GM21717 (cell line): Measurements from ENCODE around the gene INO80.

ENCODE experiments used
- ATAC-seq: cut with Tn5 transposase; IDR thresholded peaks from one replicate; pipeline ENCODE4 v1.9.1; 2021; ENCODE audit warnings: mild to moderate bottlenecking, moderate library complexity; ENCODE audit not compliant: unreplicated experiment

The INO80 gene

GRCh38 chr15:41006479-41006878 is 109.6 kb downstream of the INO80 start:
- ATAC-seq = no peak

- no peak for ATAC-seq
Measured at GRCh38 chr15:41004490-41004889, 111.6 kb downstream of the INO80 start.

GRCh38 chr15:41001524-41002214 is 114.4 kb downstream of the INO80 start:
- ATAC-seq = no peak

GRCh38 chr15:40999190-40999589 is 116.9 kb downstream of the INO80 start:
- no peak for ATAC-seq

GRCh38 chr15:40995656-40996055 is 120.4 kb downstream of the INO80 start:
- no peak for ATAC-seq

- ATAC-seq = no peak
Measured at GRCh38 chr15:40992825-40993224, 123.3 kb downstream of the INO80 start.

GRCh38 chr15:40992241-40992741 is 123.8 kb downstream of the INO80 start:
- no peak for ATAC-seq

- no peak for ATAC-seq
Measured at GRCh38 chr15:40991355-40991754, 124.7 kb downstream of the INO80 start.

GRCh38 chr15:40990789-40991188 is 125.3 kb downstream of the INO80 start:
- no peak for ATAC-seq

- ATAC-seq = no peak
Measured at GRCh38 chr15:40990080-40990479, 126.0 kb downstream of the INO80 start.

GRCh38 chr15:40988156-40988555 is 127.9 kb downstream of the INO80 start:
- ATAC-seq = no peak

GRCh38 chr15:40986820-40987219 is 129.3 kb downstream of the INO80 start:
- ATAC-seq = no peak

- no peak for ATAC-seq
Measured at GRCh38 chr15:40985541-40986330, 130.3 kb downstream of the INO80 start.

- no peak for ATAC-seq
Measured at GRCh38 chr15:40984964-40985363, 131.1 kb downstream of the INO80 start.

- ATAC-seq = no peak
Measured at GRCh38 chr15:40984406-40984805, 131.7 kb downstream of the INO80 start.

GRCh38 chr15:40982855-40983254 is 133.2 kb downstream of the INO80 start:
- no peak for ATAC-seq

GRCh38 chr15:40981186-40981585 is 134.9 kb downstream of the INO80 start:
- ATAC-seq = no peak

GRCh38 chr15:40978562-40978961 is 137.5 kb downstream of the INO80 start:
- ATAC-seq = no peak

- ATAC-seq = no peak
Measured at GRCh38 chr15:40978141-40978540, 137.9 kb downstream of the INO80 start.

- no peak for ATAC-seq
Measured at GRCh38 chr15:40976819-40977218, 139.3 kb downstream of the INO80 start.

- no peak for ATAC-seq
Measured at GRCh38 chr15:40974879-40975278, 141.2 kb downstream of the INO80 start.

- ATAC-seq = no peak
Measured at GRCh38 chr15:40969363-40969762, 146.7 kb downstream of the INO80 start.
